ENCODE measurements around the gene VPS8.
"Not testable (repeated sequence)": the region's sequence is repeated elsewhere in the genome, so short reads cannot be mapped to it uniquely, and the experiment has no call there.

The VPS8 gene

GRCh38 chr3:184880276-184881019, 68.5 kb downstream of the VPS8 start:
- DNase-seq, result no peak

- DNase-seq, result no peak
Measured at GRCh38 chr3:184884359-184885017, 72.5 kb downstream of the VPS8 start.

- DNase-seq, result no peak
Measured at GRCh38 chr3:184885112-184885511, 73.1 kb downstream of the VPS8 start.

- no peak for DNase-seq
Measured at GRCh38 chr3:184887574-184887973, 75.6 kb downstream of the VPS8 start.

- DNase-seq, result no peak
Measured at GRCh38 chr3:184889312-184889904, 77.4 kb downstream of the VPS8 start.

- DNase-seq, result no peak
Measured at GRCh38 chr3:184894051-184894450, 82.1 kb downstream of the VPS8 start.

GRCh38 chr3:184895350-184895749, 83.4 kb downstream of the VPS8 start:
- no peak for DNase-seq

GRCh38 chr3:184896336-184896735, 84.4 kb downstream of the VPS8 start:
- no peak for DNase-seq

- DNase-seq, result no peak
Measured at GRCh38 chr3:184899953-184900595, 88.1 kb downstream of the VPS8 start.

GRCh38 chr3:184907031-184907430, 95.1 kb downstream of the VPS8 start:
- DNase-seq, result not testable (repeated sequence)

GRCh38 chr3:184907681-184908649, 96.0 kb downstream of the VPS8 start:
- no peak for DNase-seq

- no peak for DNase-seq
Measured at GRCh38 chr3:184908859-184909258, 96.9 kb downstream of the VPS8 start.

- DNase-seq, result no peak
Measured at GRCh38 chr3:184910664-184911063, 98.7 kb downstream of the VPS8 start.

- no peak for DNase-seq
Measured at GRCh38 chr3:184911570-184911969, 99.6 kb downstream of the VPS8 start.

GRCh38 chr3:184912163-184912562, 100.2 kb downstream of the VPS8 start:
- no peak for DNase-seq

- DNase-seq, result no peak
Measured at GRCh38 chr3:184914628-184915027, 102.7 kb downstream of the VPS8 start.

GRCh38 chr3:184918750-184919149, 106.8 kb downstream of the VPS8 start:
- no peak for DNase-seq

GRCh38 chr3:184919651-184920050, 107.7 kb downstream of the VPS8 start:
- DNase-seq, result no peak

GRCh38 chr3:184924547-184924946, 112.6 kb downstream of the VPS8 start:
- DNase-seq, result no peak

GRCh38 chr3:184927796-184928315, 115.9 kb downstream of the VPS8 start:
- DNase-seq, result no peak

GRCh38 chr3:184932777-184933176, 120.8 kb downstream of the VPS8 start:
- no peak for DNase-seq

GRCh38 chr3:184937611-184938010, 125.6 kb downstream of the VPS8 start:
- no peak for DNase-seq
